IPS-11a (cell line): Measurements from ENCODE around the gene ARHGAP26.

Source experiments
- H3K4me3 ChIP-seq: one replicate; pipeline ENCODE4 v1.5.1; 2013; ENCODE audit warnings: low read depth, low read length, control low read depth

The ARHGAP26 gene

DNA sequence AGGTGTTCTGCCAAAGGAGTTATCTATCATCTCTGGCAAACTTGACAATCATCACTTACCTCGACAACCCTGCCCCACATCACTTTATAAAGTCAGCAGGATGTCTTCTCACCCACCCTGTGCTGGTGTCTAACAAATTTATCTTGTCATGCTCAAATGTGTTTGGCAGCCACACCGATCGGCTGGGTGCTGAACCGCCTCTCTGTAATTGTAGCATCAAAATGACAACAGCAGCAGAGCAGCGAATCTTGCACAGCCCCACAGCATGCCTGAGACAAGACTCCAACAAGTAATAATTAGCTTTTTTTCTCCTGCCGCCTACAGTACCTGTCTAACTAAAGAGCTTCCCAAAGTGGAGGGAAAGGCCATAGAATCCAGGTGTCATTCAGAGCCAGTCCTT lies 457.1 kb downstream of the ARHGAP26 start:
- no peak overlapping the region for H3K4me3 ChIP-seq

DNA sequence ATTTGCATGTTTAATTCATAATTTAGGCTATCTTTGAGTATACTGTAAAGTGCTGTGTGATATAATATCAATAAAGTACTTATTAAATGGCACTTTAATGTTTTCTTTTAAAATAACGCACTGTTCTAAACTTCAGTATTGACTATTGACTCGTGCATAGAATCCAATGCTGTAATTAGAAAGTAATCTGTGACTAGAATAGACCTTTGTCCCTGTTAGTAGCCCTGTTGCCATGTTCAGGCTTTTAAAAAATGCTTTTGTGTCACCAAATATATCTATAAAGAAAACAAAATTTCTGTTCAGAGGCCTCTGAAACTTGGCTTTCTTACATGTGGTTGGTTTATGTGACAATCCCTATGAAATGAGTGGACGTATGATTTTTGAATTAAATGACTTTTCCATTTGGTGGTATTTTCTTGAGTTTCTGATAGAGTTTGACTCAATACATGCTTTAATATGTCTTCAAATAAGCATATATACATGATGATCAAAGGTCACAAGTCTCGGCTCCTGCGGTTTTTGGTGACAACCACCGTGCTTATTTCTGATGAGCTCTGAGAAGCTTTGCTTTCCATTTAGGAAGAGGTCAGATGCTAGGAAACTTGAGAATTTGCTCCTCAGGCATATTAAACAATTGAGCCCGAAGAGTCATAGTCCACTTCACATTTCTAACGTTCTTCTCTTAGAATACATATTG lies 458.6 kb downstream of the ARHGAP26 start:
- H3K4me3 ChIP-seq = no peak overlapping the region

DNA sequence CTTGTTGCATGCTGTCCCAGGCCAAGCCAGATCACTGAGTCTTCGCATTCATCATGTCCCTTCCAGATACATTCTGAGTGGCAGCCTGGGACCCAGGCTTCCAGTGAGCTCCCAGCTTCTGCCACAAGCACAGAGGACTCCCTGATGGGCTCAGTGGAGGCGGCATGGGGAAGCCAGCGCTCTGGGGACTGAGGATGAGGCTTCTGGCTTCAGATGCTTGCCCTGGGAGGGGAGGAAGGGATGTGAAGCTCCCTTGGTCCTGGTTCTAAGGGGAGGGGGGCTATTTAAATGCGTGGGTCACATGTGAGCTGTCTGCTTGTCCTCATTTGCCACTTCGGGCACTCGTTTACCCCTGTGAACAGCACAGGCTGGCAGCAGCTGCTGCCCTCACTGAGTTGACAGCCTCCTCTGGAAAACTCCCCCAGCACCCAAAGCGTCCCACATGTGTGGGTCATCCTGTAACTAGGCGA lies 459.3 kb downstream of the ARHGAP26 start:
- no peak overlapping the region for H3K4me3 ChIP-seq

DNA sequence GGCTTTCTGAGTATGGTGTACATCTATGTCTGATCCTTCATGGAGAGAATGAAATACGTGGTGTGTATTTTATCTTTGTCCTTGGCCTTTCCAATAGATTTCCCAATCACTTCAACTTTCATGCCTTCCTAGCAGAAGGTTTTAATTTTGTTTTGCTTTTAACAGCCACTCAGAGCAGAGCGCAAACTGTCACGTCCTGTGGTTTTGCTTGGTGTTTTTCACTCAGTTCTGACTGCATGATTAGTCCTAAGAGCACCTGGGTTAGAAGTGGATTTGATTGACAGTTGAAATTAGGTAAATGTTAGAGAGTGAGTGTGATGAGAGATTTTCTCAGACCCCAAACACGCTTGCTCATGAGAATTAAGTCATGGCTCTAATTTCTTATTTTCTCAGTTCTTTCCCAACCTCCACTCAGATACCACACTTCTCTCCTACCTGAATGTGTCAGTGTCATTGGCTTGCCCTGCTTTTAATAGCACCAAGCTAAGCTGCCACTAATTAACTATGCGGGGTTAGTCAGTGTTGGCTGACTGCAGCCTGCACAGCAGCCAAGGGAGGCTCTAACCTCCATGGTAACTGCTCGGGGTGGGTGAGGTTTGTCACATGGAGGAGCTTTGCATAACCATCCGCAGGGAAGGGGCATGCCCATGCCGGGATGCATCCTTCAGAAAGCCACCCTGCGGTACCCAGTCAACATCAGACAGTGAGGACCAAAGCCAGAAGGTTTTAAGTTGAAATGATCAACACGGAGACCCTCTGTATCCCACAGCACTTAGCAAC lies 459.9 kb downstream of the ARHGAP26 start:
- no peak overlapping the region for H3K4me3 ChIP-seq

DNA sequence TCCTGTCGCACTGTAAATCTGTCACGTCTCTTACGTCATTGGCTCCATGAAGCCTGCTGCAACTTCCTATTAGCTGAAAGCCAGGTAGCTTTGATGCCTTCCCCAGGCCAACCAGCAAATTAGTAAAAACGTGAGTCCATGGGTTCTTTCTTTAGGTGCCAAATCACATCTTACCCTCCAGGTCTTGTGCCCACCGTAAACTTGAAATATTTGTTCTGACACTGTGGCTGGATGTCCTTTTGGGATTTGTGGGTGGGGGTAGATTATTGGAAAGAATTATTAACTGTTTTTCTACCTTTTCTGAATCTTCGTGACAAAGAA lies 460.5 kb downstream of the ARHGAP26 start:
- H3K4me3 ChIP-seq = no peak overlapping the region

DNA sequence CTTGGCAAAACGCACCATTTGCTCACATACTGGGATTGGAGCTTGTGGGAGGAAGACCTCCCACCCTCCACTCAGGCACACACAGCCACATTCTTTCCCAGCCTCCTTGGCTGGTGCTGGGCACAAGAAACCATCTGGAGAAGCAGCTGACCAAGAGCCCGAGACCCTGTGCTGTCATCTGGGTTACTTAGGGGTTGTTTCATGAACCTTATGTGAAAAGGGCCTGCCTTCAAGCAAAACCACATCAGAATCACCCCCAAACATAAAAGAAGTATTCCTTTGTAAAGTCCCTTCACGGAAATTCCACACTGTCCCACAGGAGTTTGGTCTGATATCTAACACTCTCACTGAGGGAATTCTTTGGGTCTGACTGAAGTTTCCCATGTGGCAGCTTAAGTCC lies 461.2 kb downstream of the ARHGAP26 start:
- H3K4me3 ChIP-seq = no peak overlapping the region

DNA sequence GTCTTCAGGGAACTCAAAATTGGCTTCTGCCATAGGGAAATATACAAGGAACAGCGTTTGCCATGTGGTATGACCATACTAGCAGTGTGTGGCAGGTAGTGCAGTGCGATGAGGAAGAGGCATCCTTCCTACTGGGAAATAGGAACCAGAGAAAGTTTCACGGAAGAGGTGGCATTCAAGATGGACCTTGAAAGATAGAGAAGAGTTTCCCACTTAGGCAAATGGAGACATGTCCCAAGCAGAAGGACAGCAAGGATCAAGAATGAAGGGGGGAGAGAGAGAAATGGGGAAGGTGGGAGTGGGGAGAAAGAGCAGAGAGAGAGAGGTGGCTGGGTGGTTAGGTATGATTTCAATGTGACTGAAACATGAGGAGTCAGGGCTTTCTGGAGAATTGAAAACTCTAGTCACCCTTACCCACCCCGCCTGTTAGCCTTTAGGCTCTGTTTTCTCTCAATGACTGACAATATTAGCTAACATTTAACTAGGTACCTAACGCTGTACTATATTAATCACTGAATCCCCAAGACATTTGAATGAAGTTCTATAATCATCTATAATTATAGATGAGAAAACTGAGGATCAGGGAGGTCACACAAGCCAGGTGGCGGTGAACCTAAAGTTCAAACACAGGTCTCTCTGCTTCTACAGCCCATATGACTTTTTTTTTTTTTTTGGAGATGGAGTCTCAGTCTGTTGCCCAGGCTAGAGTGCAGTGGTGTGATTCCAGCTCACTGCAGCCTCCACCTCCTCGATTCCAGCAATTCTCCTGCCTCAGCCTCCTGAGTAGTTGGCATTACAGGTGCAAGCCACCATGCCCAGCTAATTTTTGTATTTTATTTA lies 462.0 kb downstream of the ARHGAP26 start:
- H3K4me3 ChIP-seq = no peak overlapping the region

DNA sequence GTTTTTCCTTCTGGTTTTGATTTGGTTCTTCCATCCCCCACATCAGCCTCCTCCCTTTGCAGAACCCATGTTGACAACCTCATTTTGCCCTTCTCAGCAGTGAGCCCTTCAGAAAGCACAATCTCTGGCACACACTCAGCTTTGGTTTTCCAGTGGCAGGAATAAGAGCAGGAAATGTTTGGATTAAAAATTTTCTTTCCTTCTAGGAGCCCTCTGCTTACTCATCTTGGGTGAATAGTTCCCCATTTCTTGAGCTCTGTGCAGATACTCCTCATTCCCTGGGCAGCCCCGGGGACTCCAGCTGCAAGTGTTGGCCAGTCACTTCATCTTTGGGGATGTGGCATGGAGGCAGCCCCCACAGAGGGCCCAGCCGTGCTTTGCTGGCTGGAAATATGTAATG lies 462.9 kb downstream of the ARHGAP26 start:
- no peak overlapping the region for H3K4me3 ChIP-seq

DNA sequence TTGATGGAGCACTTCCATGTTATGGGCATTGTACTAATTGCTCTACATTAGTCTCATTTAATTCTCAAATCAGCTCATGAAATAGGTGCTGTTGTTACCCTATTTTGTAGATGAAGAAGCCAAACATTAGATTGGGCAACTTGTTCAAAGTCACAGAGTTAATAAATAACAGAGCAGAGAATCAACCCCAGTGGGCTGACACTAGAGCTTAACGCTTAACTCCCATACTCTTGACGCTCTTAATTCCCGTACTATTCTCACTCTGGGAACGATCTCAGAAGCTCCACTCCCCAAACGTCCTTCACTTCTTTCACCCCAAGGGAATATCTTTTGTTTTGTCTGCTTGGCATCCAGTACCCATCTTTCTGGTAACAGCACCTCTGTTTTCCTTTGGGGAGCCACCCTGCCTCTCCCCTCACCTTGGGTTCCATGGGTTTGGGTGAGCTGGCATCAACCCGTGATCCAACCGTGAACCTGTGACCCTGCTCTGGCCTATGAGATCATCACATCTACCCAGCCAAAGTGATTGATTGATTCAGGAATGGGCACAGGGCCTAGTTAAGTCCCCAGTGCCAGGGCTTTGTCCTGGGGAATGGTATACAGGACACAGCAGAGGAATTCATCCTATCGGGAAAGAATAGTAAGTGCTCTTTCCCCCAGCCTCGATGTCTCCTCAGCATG lies 464.1 kb downstream of the ARHGAP26 start:
- no peak overlapping the region for H3K4me3 ChIP-seq

DNA sequence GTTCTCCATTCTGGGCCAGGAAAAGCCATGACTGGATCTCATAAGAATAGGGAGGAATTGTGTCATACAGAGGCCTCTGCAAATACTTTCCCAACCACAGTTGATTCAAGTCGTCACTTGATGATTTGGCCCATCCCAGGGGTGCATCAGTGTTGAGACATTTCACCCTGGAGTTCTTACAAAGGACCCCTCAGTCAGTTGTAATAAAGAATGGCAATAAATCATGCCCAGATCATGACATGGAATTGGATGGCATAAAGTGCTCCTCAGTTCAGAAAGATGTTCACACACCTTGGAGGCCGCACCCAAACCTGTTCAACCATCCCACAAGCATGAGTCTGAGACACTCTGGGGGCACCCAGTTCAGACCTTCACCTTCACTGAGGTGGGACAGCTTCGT lies 465.2 kb downstream of the ARHGAP26 start:
- H3K4me3 ChIP-seq = no peak overlapping the region

DNA sequence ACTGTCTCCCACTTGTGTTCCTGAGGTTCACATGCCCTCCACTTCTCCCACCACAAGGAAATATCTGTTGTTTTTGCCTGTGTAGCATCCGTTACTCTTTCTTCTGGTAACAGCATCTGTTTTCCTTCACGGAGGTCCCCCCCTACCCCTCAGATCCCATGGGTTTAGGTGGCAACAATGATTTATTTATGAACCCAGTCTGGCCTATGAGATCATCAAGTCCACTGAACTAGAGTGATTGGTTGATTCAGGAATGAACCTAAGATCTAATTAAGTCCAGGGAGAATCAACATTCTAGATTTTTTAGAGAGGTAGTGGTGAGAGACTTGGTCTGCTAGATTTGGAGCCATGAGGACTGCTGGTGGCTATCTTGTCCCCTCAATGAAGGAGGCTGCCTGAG lies 466.5 kb downstream of the ARHGAP26 start:
- H3K4me3 ChIP-seq = no peak overlapping the region

DNA sequence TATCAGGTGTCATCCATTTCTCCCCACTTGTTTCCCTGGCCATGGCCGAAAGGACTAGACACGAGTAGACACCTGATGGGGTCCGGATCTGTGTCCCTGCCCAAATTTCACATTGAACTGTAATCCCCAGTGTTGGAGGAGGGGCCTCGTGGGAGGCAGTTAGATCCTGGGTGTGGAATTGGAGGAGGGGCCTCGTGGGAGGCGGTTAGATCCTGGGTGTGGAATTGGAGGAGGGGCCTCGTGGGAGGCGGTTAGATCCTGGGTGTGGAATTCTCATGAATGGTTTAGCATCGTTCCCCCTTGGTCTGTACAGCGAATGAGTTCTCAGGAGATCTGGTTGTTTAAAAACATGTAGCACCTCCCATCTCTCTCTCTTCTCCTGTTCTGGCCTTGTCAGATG lies 467.5 kb downstream of the ARHGAP26 start:
- H3K4me3 ChIP-seq = no peak overlapping the region

DNA sequence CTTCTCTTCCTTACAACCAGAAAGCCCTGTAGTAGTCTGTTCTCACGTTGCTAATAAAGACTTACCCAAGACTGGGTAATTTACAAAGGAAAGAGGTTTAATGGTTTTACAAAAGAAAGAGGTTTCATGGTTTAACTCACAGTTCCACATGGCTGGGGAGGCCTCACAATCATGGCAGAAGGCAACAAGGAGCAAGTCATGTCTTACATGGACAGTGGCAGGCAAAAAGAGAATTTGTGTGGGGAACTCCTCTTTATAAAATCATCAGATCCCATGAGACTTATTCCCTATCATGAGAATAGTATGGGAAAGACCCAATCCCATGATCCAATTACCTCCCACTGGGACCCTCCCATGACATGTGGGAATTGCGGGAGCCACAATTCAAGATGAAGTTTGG lies 468.4 kb downstream of the ARHGAP26 start:
- no peak overlapping the region for H3K4me3 ChIP-seq

DNA sequence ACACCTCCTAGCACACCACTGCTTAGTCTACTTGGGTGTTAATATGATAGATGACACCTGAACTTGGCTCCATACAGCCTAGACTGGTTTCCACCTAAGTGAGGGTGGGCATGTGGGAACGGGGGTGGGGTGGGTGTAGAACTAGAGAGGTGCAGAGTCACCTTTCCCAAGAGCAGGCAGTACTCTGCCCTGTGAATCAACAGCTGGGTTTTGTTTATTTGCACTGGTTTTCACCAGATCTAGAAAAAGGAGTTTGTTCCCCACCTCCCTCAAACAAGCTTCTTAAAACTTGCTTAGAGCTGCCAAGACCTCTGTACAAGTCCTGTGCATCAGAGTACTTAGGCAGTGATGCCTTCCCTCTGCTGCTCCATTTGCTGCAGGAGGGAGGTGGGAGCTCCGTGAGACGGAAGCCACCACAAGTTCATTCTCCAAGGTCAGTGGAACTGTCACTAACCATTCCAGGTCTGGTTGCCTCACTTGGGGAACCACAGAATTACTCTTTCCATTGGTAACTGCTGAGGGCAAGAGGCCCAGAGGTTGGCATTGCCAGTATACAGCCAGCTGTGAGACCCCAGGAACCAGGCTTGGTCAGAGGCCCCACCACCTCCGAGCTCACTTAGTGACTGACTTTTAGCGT lies 469.8 kb downstream of the ARHGAP26 start:
- H3K4me3 ChIP-seq = no peak overlapping the region

DNA sequence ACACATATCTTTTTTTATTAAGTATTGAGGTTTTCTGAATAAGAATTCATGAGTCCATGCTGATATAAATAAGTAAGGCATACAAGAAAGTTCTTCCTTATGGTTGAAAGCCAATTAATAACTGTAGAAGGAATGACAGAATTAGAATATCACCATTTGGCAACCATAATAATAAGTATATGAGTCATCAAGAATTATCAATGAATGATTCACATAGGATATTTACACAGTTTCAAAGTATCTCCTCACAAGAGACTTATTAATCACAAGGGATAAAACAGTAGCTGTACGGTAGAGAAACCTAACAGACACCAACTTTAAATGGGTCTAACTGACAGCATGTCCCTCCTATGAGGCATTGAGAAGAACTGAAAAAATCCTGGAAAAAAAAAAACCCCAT lies 471.7 kb downstream of the ARHGAP26 start:
- no peak overlapping the region for H3K4me3 ChIP-seq

DNA sequence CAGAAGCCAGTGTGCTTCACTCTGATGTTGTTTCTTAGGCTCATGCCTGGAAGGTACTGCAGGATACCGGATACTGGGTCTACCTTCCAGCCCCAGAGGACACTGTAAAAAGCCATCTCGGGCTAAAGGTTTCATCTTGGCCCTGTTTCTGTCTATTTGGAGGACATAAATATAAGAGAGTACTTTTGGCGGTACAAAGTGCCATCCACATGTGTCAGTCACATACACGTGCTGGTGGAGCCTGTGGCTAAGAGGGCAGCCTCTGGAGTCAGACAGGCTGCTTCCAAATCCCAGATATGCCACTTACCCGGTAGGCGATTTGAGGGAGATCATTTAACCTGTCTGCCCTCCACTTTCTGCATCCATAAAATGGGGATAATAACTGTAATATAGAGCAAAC lies 472.9 kb downstream of the ARHGAP26 start:
- H3K4me3 ChIP-seq = no peak overlapping the region

DNA sequence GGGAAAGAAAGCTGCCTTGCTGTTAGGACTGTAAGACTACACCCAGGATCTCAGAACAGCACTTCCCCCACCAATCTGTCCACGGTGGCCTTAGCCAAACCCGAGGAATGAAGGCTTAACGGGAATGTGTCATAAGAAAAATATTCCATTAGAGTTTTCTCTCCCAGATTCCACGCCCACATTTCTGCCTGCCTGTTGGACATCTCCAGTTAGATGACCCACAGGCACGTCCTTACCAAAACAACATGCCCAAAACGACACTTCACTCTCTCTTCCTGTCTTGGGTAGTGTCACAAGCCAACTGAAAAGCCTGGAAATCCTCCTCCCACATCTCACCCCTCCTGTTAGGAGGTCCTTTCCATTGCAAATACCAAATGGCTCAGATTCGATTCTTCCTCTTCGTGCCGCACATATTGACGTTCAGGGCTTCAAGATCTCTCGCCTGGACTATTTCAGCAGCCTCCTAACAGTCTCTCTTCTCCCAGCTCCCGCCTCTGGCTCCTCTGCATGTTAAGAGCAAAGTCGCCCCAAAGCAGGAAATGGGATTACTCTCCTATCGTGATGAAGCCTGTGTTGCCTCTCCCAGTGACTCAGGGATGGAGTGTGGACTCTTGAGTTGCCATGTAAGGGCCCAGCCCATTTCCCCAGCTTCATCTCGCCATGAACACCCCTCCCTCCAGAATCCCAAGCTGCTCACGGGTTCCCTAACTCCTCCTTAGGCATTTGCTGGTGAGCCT lies 474.0 kb downstream of the ARHGAP26 start:
- H3K4me3 ChIP-seq = no peak overlapping the region

DNA sequence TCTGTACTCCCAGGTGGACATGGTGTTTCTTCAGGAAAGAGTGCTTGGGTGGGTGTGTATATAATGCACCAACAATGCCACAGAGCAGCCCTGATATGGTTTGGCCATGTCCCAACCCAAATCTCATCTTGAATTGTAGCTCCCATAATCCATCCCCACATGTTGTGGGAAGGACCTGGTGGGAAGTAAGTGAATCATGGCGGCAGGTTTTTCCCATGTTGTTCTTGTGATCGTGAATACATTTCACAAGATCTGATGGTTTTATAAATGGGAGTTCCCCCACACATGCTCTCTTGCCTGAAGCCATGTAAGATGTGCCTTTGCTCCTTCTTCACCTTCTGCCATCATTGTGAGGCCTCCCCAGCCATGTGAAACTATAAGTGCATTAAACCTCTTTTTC lies 474.8 kb downstream of the ARHGAP26 start:
- H3K4me3 ChIP-seq = no peak overlapping the region

DNA sequence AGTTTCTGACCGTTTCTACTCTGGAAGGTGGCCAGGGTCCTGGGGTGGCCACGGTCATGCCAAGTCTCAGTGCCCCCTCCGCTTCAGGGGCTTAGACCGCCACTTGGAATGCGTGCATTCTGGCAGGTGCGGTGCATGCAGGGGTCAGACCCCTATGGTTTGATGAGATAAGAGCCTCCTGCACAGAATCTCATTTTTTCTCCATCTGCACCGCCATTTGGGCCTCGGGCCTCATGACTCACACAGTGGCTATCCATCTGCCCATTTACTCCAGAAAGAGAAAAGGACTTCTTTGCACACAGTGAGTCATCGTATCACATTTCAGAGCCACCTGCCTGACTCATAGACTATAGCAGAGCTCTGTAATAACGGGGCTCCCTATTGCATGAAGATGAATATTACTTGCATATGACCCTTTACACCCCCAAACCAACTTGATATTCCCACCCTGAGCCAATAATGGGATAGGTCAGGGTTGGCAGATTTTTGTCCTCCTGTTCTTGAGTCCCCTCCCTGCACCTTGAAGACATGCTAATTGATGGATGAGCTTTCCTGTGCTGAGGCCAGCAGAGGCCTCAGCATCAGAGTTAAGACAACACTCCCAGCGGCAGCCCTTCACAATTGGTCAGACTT lies 475.9 kb downstream of the ARHGAP26 start:
- no peak overlapping the region for H3K4me3 ChIP-seq
